Smooth muscle cell (in vitro differentiated cells): ENCODE data around the gene PSMG2. TPM values are rescaled to one million over a fixed set of nuclear protein-coding genes. Genes with fewer than 3 reads are reported as not detected.

Experiments used
- DNase-seq: peaks from one replicate; lab custom pipeline; 2025; ENCODE audit not compliant: unreplicated experiment; lab: John Stamatoyannopoulos, UW
- H2AFZ ChIP-seq: fragments of 200-600 bp; sonication (generic); 2 replicates; pipeline ENCODE4 v1.6.0; 2016; ENCODE audit warnings: antibody characterized with exemption, low read depth, mild to moderate bottlenecking
- H3F3A ChIP-seq: fragments of 200-600 bp; sonication (generic); 2 replicates; pipeline ENCODE4 v1.6.0; 2017; ENCODE audit warnings: antibody characterized with exemption, low read depth
- H3K27ac ChIP-seq: fragments of 200-600 bp; sonication (generic); 2 replicates; pipeline ENCODE4 v1.5.1; 2016; ENCODE audit warnings: low read depth, mild to moderate bottlenecking
- H3K27me3 ChIP-seq: fragments of 200-600 bp; sonication (generic); 2 replicates; pipeline ENCODE4 v1.6.1; 2016; ENCODE audit warnings: low read depth, mild to moderate bottlenecking
- H3K36me3 ChIP-seq: fragments of 200-600 bp; sonication (generic); 2 replicates; pipeline ENCODE4 v1.5.1; 2016; ENCODE audit warnings: low read depth
- H3K4me1 ChIP-seq: fragments of 200-600 bp; sonication (generic); 2 replicates; pipeline ENCODE4 v1.5.1; 2016; ENCODE audit warnings: low read depth
- H3K4me2 ChIP-seq: fragments of 200-600 bp; sonication (generic); 2 replicates; pipeline ENCODE4 v1.6.0; 2016; ENCODE audit warnings: mild to moderate bottlenecking
- H3K4me3 ChIP-seq: fragments of 200-600 bp; sonication (generic); 2 replicates; pipeline ENCODE4 v1.5.1; 2016; ENCODE audit warnings: mild to moderate bottlenecking
- H3K79me2 ChIP-seq: fragments of 200-600 bp; sonication (generic); 2 replicates; pipeline ENCODE4 v1.6.0; 2016; ENCODE audit warnings: low read depth, mild to moderate bottlenecking
- H3K9ac ChIP-seq: fragments of 200-600 bp; sonication (generic); 2 replicates; pipeline ENCODE4 v1.6.0; 2016; ENCODE audit warnings: low read depth
- H3K9me3 ChIP-seq: fragments of 200-600 bp; sonication (generic); replicated peaks from 2 replicates; pipeline ENCODE4 v1.5.1; 2016; ENCODE audit warnings: low read depth
- H4K20me1 ChIP-seq: fragments of 200-600 bp; sonication (generic); 2 replicates; pipeline ENCODE4 v1.6.0; 2016; ENCODE audit warnings: low read depth
- CTCF ChIP-seq: fragments of 200-600 bp; sonication (generic); IDR thresholded peaks from 2 replicates; pipeline ENCODE4 v1.5.1; 2017; ENCODE audit warnings: borderline replicate concordance, mild to moderate bottlenecking, antibody characterized with exemption; ENCODE audit not compliant: insufficient read depth, poor library complexity, severe bottlenecking
- WGBS: methylation state at CpG from one replicate; pipeline ENCODE4 v1.1.7; 2016; ENCODE audit warnings: low lambda C conversion rate; 5-methylcytosine and 5-hydroxymethylcytosine counted together
- polyA plus RNA-seq: library from polyadenylated mRNA; unstranded; fragments of >200 nt; fragmentation: Nextera tagmentation; extraction: Ambion mirVana; gene quantifications from 2 replicates; pipeline ENCODE4 v1.2.1, GENCODE V29; 2016
- total RNA-seq: library from RNA; depleted of rRNA; stranded (reverse); fragments of >200 nt; gene quantifications from 2 replicates; pipeline ENCODE4 v1.2.3, GENCODE V29; 2014

Gene PSMG2
- total and polyA plus RNA-seq, 2 experiments from 2014 or later, result 71.3 to 80.1 TPM

DNA sequence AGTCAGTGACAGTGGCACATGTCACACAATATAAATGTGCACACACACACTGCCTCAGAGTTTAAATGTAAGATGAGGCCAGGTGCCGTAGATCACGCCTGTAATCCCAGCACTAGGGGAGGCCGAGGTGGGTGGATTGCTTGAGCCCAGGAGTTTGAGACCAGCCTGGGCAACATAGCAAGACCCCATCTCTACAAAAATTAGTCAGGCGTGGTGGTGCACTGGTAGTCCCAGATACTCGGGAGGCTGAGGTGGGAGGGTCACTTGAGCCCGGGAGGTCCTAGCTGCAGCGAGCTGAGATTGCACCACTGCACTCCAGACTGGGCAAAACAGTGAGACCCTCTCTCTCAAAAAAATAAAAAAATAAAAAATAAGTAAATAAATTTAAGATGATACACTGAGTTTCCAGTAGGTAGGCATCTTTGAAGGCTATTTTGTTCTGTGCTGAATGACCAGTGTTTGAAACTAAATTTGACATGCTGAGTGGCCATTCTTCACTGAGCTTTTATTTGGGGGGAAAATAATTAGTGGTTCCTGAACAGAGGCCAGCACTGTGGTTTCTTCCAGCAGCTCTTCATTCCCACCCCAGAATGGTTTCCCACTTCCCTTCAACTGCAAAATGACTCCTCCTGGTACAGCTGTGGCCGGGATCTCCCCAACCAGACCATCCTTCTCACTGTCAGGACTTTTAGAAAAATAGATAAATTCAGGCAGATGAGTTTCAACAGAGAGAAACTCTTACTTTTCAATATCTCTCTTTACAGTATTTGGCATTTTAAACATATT lies 44.9 kb downstream of the PSMG2 start:
- H3K9me3 ChIP-seq, result no peaks in the 10 kb centered on the region
- H3K36me3 ChIP-seq, result no peaks in the 10 kb centered on the region
- no peaks in the 10 kb centered on the region for H3K79me2 ChIP-seq
- WGBS, result 94% methylated on average over 8 of the region's 8 CpGs
- no peak for DNase-seq
- no peaks in the 10 kb centered on the region for H3F3A ChIP-seq
- H2AFZ ChIP-seq, result no peak overlapping the region
- no peaks in the 10 kb centered on the region for H3K27me3 ChIP-seq
- no peak for TF ChIP-seq CTCF
- H3K9ac ChIP-seq, result no peak overlapping the region
- no peaks in the 10 kb centered on the region for H4K20me1 ChIP-seq
- H3K4me3 ChIP-seq, result no peak overlapping the region
- no peaks in the 10 kb centered on the region for H3K4me1 ChIP-seq
- H3K27ac ChIP-seq, result no peak overlapping the region
- no peak overlapping the region for H3K4me2 ChIP-seq

DNA sequence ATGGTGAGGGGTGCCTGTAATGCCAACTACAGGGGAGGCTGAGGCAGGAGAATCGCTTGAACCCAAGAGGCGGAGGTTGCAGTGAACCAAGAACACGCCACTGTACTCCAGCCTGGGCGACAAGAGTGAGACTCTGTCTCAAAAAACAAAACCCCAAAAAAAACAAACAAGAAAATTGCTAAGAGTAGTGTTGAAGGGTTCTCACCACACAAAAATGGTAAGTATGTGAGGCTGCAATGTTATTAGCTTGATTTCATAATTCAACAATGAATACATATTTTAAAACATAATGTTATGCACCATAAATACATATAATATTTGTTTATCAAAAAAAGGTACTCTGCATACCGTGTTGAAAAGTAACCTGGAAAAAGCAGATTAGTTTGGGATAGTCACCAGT lies 45.8 kb downstream of the PSMG2 start:
- Histone ChIP-seq H3K4me3 (no peak overlapping the region), H3K27ac (no peak overlapping the region), H4K20me1 (no peaks in the 10 kb centered on the region), H3K27me3 (no peaks in the 10 kb centered on the region), H3F3A (no peaks in the 10 kb centered on the region), H2AFZ (no peak overlapping the region), H3K79me2 (no peaks in the 10 kb centered on the region), H3K36me3 (no peaks in the 10 kb centered on the region), H3K9me3 (no peaks in the 10 kb centered on the region), H3K9ac (no peak overlapping the region), H3K4me1 (no peaks in the 10 kb centered on the region), H3K4me2 (no peak overlapping the region)
- WGBS, result 89% methylated on average over 5 of the region's 5 CpGs
- DNase-seq, result no peak
- no peak for TF ChIP-seq CTCF

DNA sequence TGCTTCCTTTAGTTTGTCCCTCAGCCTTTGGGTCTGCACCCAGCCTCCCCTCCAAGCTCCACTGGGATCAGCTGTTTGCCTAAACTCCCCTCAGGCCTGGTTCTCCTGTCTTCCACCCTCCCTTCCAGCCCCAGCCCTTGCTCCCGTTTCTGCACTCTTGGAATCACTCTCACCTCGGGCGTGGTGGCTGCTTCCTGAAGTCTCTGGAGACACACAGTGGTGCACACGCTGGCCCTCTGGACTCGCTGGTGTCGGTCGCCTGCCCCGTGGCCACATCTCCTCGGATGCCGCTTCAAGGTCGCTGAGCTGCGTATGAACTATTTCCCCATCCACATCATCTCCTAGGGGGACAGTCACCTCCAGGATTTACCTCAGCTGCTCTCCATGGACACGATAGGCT lies 46.3 kb downstream of the PSMG2 start:
- H3F3A ChIP-seq, result no peaks in the 10 kb centered on the region
- no peaks in the 10 kb centered on the region for H3K79me2 ChIP-seq
- H3K4me2 ChIP-seq, result no peak overlapping the region
- H2AFZ ChIP-seq, result no peak overlapping the region
- H3K27ac ChIP-seq, result no peak overlapping the region
- no peaks in the 10 kb centered on the region for H4K20me1 ChIP-seq
- H3K9me3 ChIP-seq, result no peaks in the 10 kb centered on the region
- no peak overlapping the region for H3K4me3 ChIP-seq
- 95% methylated on average over 13 of the region's 13 CpGs for WGBS
- H3K4me1 ChIP-seq, result no peaks in the 10 kb centered on the region
- H3K27me3 ChIP-seq, result no peaks in the 10 kb centered on the region
- no peaks in the 10 kb centered on the region for H3K36me3 ChIP-seq
- no peak for TF ChIP-seq CTCF
- DNase-seq, result no peak
- H3K9ac ChIP-seq, result no peak overlapping the region
